A549 treated with CpdA at 1 μM for 4 hours (cell line): ENCODE data around the gene PNRC1. TPM values are rescaled to one million over a fixed set of nuclear protein-coding genes. Genes with fewer than 3 reads are reported as not detected.

ENCODE experiments used
- total RNA-seq: library from RNA; stranded (reverse); fragments of 200-300 nt; extraction: Qiagen RNA extraction; gene quantifications from 5 replicates; pipeline ENCODE4 v1.2.3, GENCODE V29; 2022; ENCODE audit warnings: low read depth

Gene PNRC1
- 20.3 to 24.0 TPM (median 22.9 TPM) in 5 replicates for total RNA-seq

DNA sequence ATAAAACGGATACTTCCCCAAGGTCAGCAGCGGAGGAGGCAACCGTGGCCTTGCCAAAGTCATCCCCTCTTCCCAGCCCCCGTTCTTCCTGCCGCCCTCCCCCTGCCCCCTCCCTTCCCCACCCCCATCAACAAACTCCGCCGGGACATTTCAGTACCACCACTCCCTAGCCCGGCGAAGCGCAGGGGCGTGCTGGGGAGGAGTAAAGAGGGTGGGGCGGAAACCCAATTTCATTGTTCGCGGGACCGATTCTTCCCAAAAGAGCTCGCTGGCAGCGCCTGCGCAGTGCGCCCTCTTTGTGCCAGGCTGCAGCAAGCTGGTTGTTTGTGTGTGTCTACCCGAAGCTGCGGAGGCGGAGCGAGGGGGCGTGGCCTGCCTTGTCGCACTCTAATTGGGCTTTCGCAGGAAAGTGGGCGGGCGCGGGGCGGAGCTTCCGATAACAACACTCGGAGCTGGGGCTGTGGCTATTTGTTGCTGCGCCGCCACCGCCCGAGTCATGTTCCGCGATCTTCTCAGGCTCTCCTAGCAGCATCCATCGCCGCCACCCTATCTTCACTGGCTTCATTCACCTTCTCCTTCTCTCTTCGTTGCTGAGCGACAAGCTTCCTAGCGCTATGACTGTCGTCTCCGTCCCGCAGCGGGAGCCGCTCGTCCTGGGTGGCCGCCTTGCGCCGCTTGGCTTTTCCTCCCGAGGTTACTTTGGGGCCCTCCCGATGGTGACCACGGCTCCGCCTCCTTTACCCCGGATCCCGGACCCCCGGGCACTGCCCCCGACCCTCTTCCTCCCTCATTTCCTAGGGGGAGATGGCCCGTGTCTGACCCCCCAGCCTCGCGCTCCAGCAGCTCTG, at the start of gene PNRC1:
Gene PNRC1 (plus strand): TSS at position 471 of the 848 bp plus-strand sequence. CDS start 144 bp downstream, at position 615.

DNA sequence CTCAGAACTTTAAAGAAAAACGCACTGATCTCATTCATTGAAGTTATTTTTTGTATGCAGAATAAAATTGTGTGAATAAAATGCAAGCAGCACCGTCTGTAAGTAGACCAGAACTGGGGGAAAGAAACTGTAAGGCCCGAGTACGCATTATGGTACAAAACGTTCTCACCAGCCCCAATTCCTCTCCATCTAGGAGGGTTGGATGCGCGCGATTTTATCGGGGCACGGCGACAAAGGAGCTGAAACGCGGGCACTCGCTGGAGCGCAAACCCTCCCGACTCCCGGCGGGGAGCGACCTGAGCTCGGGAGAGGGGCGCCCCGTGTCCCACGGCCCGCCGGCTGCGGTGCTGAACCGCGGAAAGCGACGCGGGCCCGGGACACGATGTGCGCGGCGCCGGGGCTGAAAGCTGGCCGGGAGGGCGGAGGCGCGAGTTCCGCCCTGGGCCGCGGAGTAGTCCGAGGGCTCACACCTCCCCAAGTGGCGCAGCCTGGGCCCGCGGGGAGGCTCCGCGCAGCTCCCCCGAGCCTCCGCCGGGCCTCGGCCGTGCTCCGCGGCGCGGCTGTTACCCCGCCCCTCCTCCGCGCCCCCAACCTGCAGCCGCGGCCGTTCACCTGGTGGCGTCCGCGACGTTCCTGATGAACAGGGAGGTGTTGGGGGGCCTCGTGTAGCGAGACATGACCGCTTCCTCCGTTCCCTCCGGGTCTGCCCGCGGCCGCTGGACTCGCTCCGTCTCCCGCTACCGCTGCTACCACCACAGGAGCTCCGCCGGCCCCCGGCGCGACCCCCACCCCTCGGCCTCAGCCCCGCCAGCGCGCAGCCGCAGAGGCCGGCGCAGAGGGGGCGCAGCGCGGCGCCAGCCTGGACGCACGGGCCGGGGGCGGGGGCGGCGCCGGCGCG, 36.9 kb downstream of the PNRC1 start, which contains the start of gene SRSF12:
Gene SRSF12 (minus strand): TSS at position 861 of the 898 bp plus-strand sequence. CDS start 184 bp downstream, at position 677.

Other genes starting within 250 kb of the PNRC1 start
- 7.9 to 12.0 TPM (median 9.0 TPM) in 5 replicates for gene RNGTT, start 117.1 kb upstream of the PNRC1 start, total RNA-seq
- gene SRSF12, start 37.3 kb downstream of the PNRC1 start, total RNA-seq = 0.68 to 1.3 TPM (median 0.84 TPM) in 5 replicates
- 11.6 to 14.0 TPM (median 13.7 TPM) in 5 replicates for gene PM20D2, start 65.3 kb downstream of the PNRC1 start, total RNA-seq
- not detected in 5 replicates for gene GABRR1, start 136.6 kb downstream of the PNRC1 start, total RNA-seq
- 0.09 to 0.20 TPM in 2 of 5 replicates, not detected in the others for gene GABRR2, start 234.5 kb downstream of the PNRC1 start, total RNA-seq